Motor neuron (in vitro differentiated cells): ENCODE results near the gene CKB. TPM values are rescaled to one million over a fixed set of nuclear protein-coding genes. Genes with fewer than 3 reads are reported as not detected.

Experiments used
- ATAC-seq, 8 experiments: fragments of 200-7000 bp; cut with Tn5 transposase; replicated peaks in 6 of 8; 2 replicates each; pipeline ENCODE4 v1.8.0; 2021; ENCODE audit warnings: mild to moderate bottlenecking in 8 of 8, moderate library complexity in 8 of 8
- H3K27ac ChIP-seq, 2 donors: fragments of 250-450 bp; sonication (Bioruptor Pico); 2 replicates each; pipeline ENCODE4 v1.9.0; 2021; ENCODE audit warnings: antibody characterized with exemption in 2 of 2, mild to moderate bottlenecking in 2 of 2, moderate library complexity in 1 of 2
- H3K4me1 ChIP-seq, 2 donors: fragments of 250-450 bp; sonication (Bioruptor Pico); replicated peaks in 1 of 2; 2 replicates each; pipeline ENCODE4 v1.6.1; 2021; ENCODE audit warnings: antibody characterized with exemption in 2 of 2, mild to moderate bottlenecking in 2 of 2, moderate library complexity in 1 of 2
- H3K4me3 ChIP-seq, 5 donors: fragments of 250-450 bp; sonication (Bioruptor Pico); 2 replicates each; pipeline ENCODE4 v1.9.0; 2021; ENCODE audit warnings: antibody characterized with exemption in 5 of 5, mild to moderate bottlenecking in 5 of 5, moderate library complexity in 4 of 5
- WGBS, 10 experiments: fragments of 450-650 bp; shearing (Covaris generic); methylation state at CpG; one replicate each; pipeline ENCODE4 v1.0.0; 2022; 5-methylcytosine and 5-hydroxymethylcytosine counted together
- in situ Hi-C, 9 experiments: fragments of 400-800 bp; cut with MboI; loops; one replicate each; pipeline ENCODE4 v1.15.0; 2021; ENCODE audit warnings: low sequenced_read_pairs in 9 of 9, low pct_unique_long_range_greater_than_20kb in 2 of 9; ENCODE audit not compliant: unreplicated experiment in 9 of 9
- total RNA-seq, 8 experiments: library from RNA; unstranded; fragments of 300-600 nt; gene quantifications; 2 replicates each; pipeline versions ENCODE4 v1.2.3 to v1.2.4, GENCODE V29; 2022

CKB gene
- total RNA-seq: 1,000 to 10,000 TPM in 1 of 8 experiments, 100 to 1,000 TPM in 6, 10 to 100 TPM in 1; 37.4 to 1,622 (median 346) TPM

DNA sequence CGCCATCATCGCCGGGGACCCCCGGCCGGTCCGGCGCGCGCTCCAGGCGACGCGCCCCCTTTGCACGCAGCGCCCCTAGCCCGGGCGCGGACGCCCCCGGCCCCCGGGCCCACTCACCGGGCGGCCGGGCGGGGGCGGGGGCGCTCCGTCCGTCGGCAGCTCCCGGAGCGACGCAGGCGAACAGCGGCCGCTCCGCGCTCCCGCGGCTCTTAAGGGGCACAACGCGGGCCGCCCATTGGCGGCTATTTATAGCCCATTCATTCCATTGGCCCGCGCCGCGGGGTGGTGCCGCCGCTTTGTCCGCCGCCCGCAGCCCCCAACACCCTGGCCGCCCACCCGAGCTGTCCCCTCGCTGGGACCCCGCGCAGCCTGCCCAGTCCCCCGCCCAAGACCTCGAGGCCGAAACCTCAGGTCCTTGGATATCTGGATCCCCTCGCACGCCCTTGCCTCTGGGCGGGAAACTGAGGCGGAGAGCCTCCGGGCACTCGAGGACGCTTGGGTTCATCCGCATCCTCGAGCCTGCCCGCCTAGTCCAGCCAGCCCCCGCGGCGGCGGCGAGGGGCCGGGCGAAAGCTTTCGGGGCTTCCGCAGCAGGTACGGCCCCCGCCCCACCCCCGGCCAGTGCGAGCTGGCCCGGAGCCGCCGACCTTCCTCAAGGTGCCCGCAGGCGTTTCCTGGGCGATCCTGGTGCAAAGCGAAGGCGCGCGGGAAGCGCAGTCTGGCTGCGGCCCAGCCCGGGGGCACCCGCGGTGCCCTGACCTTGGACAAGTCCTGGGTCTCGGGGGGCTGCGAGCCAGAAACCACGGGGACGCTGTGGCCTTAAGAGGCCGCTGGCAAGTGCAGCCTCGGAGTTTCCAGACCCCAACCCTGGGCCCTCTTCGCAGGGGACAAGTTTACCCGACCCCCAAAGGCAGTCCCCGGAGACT is at the start of gene CKB:
Gene CKB (minus strand): TSS at position 182 of the 926 bp plus-strand sequence. CDS start 337 bp downstream, outside the sequence.
- in situ Hi-C loops: no loop called here
- H3K27ac ChIP-seq: peak within 1 kb of the TSS; percentile 85 to 94
- peaks cover 23 to 36% of the 10 kb centered on the region in 2 donors for H3K4me1 ChIP-seq
- H3K4me3 ChIP-seq: peak within 1 kb of the TSS; percentile 60 to 78 (median 71)
- 0 to 58% (median 4%) methylated on average over 2 to 9 of the region's 107 CpGs; no CpG with 5 or more reads in 5 of the 10 experiments for WGBS, 10 experiments
- ATAC-seq: peak; percentile 8 to 63 (median 34)

GRCh38 chr14:103569408-103569807 is 46.8 kb upstream of the CKB start:
- in situ Hi-C loops: no loop called here
- peak overlapping the region; percentile 62 to 68 for H3K27ac ChIP-seq
- 14 to 94% (median 54%) methylated on average over 1 to 8 of the region's 11 CpGs; no CpG with 5 or more reads in 2 of the 10 experiments for WGBS, 10 experiments
- peak overlapping the region in 1 of 5 donors; percentile 5 for H3K4me3 ChIP-seq
- ATAC-seq: peak in 5 of 8 experiments; percentile 6 to 52 (median 40)
- peaks cover 7 to 10% of the 10 kb centered on the region in 2 donors for H3K4me1 ChIP-seq

- Histone ChIP-seq H3K27ac (peak overlapping the region; percentile 62 to 68), H3K4me1 (peaks cover 7 to 13% of the 10 kb centered on the region in 2 donors), H3K4me3 (peak overlapping the region in 2 of 5 donors; percentile 1 to 5)
- 0 to 35% (median 7%) methylated on average over 1 to 8 of the region's 8 CpGs; no CpG with 5 or more reads in 3 of the 10 experiments for WGBS, 10 experiments
- peak; percentile 72 to 95 (median 86) for ATAC-seq
- in situ Hi-C loops: no loop called here
Observed at GRCh38 chr14:103568952-103569351, 46.3 kb upstream of the CKB start.

DNA sequence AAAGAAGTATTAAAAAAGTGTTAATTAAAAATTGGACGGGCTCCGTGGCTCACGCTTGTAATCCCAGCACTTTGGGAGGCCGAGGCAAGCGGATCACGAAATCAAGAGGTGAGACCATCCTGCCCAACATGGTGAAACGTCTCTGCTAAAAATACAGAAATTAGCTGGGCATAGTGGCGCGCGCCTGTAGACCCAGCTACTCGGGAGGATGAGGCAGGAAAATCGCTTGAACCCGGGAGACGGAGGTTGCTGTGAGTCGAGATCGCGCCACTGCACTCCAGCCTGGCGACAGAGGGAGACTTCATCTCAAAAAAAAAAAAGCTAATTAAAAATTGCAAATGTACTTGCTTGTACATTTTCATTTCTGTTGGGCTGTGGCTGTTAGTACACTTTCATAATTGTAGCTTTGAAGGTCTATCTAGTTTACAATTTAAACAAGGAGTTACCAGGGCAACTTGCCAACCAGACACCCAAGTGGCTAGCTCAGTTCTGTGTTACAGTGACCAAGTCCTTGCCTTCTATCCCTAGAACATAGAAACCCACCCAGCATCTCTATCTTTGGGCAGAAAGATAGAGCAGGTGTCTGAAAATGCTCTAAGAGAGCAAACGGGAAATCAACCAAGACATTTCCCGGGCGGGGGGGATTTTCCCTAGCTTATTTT is 41.3 kb upstream of the CKB start:
- no peak overlapping the region for H3K27ac ChIP-seq
- H3K4me3 ChIP-seq: peak overlapping the region; percentile 55 to 100 (median 93)
- in situ Hi-C loops: no loop called here
- 44 to 80% (median 63%) methylated on average over 2 to 17 of the region's 21 CpGs; no CpG with 5 or more reads in 1 of the 10 experiments for WGBS, 10 experiments
- peaks cover 13 to 28% of the 10 kb centered on the region in 2 donors for H3K4me1 ChIP-seq
- peak in 1 of 8 experiments; percentile 9 for ATAC-seq

GRCh38 chr14:103563226-103563620 is 40.6 kb upstream of the CKB start:
- 0 to 10% (median 0%) methylated on average over 1 to 22 of the region's 22 CpGs for WGBS, 10 experiments
- in situ Hi-C loops: no loop called here
- H3K27ac ChIP-seq: peak overlapping the region; percentile 97 to 99
- ATAC-seq: no peak
- peaks cover 13 to 32% of the 10 kb centered on the region in 2 donors for H3K4me1 ChIP-seq
- peak overlapping the region; percentile 55 to 100 (median 93) for H3K4me3 ChIP-seq

DNA sequence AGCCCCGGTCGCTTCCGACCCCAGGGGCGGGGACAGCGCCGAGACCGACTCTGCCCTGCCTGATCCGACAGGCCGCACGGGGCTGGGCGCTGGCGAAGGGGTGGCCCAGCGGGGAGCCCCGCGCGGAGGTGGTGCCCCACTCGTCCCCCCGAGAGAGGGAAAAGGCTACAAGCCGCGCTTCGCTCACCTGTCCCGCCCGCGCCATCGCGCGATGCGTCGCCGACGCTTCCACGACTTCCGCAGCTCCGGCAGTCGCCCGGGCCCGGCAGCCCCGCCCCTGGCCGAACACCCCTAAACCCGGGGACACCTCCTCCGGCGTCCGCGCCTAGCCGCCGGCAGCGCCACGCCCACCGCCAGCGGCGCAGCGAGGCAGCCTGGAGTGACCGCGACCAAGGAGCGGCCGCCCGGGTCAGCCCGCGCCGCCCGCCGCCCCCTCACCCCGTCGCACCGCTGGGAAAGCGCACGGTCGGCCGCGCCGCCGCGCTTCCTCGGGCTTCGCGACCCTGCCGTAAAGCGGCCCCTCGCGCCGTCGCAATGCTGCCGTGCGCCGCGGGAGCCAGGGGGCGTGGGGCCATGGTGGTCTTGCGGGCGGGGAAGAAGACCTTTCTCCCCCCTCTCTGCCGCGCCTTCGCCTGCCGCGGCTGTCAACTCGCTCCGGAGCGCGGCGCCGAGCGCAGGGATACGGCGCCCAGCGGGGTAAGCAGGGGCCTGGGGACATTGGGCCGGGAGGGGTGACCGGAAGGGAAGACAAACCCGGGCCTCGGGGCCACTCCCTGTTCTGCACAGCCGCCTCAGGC is 40.0 kb upstream of the CKB start, which contains the start of the genes BAG5 and COA8:
Gene BAG5 (minus strand): TSS at position 229 of the 797 bp plus-strand sequence. CDS start 1,493 bp downstream, outside the sequence.
Gene COA8 (plus strand): TSS at position 532 of the 797 bp plus-strand sequence. CDS start 42 bp downstream, at position 574.
- Histone ChIP-seq H3K4me1 (peaks cover 13 to 38% of the 10 kb centered on the region in 2 donors), H3K27ac (peak within 1 kb of the TSS; percentile 97 to 99), H3K4me3 (peak within 1 kb of the TSS; percentile 55 to 100 (median 93))
- WGBS, 10 experiments: 0 to 2% (median 0%) methylated on average over 1 to 15 of the region's 109 CpGs; no CpG with 5 or more reads in 7 of the 10 experiments
- in situ Hi-C loops: no loop called here
- peak; percentile 58 to 90 (median 82) for ATAC-seq

DNA sequence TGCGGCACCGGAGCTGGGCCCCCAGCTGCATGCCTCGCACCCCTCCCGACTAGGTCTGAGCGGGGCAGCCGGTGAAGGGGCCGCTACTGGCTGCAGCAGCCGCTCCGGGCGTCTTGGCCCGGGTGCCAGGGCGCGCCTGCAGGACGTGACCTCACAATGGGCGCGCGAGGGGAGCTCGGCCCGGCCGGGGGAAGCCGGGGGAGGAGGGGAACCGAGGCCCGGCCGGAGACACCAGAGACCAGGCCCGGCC is 39.5 kb upstream of the CKB start:
- Histone ChIP-seq H3K4me3 (peak overlapping the region; percentile 55 to 100 (median 93)), H3K4me1 (peaks cover 15 to 43% of the 10 kb centered on the region in 2 donors), H3K27ac (peak overlapping the region; percentile 97 to 99)
- 7% methylated on average over 3 of the region's 25 CpGs; no CpG with 5 or more reads in 9 of the 10 experiments for WGBS, 10 experiments
- in situ Hi-C loops: no loop called here
- ATAC-seq: peak in 3 of 8 experiments; percentile 64 to 76 (median 68)

GRCh38 chr14:103561381-103562178 is 39.0 kb upstream of the CKB start:
- in situ Hi-C loops: no loop called here
- Histone ChIP-seq H3K27ac (peak overlapping the region; percentile 97 to 99), H3K4me3 (peak overlapping the region; percentile 55 to 100 (median 93)), H3K4me1 (peaks cover 16 to 49% of the 10 kb centered on the region in 2 donors)
- ATAC-seq: peak; percentile 11 to 53 (median 24)
- WGBS, 10 experiments: 0 to 14% (median 3%) methylated on average over 1 to 21 of the region's 36 CpGs

GRCh38 chr14:103560691-103561090 is 38.1 kb upstream of the CKB start:
- Histone ChIP-seq H3K27ac (no peak overlapping the region), H3K4me3 (peak overlapping the region in 3 of 5 donors; percentile 75 to 100 (median 93))

DNA sequence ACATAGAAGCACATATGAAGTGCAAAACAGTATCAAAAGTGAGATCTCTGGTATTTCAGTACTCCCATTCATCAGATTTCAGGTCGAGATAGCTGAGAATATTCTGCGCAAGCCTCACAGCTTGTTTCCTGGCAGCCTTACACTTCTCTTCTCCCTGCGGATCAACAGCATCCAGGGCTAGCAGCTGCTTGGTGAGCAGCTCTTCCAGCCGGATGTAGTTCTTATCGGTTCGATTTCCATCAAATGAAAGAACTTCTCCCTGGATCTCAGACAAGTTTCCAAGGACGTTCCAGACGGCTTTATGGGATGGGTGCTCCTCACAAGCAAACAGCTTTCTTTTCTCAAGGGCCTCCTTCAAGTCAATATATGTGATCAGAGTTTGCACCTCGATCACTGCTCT is 37.1 kb upstream of the CKB start:
- ATAC-seq: no peak
- in situ Hi-C loops: no loop called here
- no peak overlapping the region for H3K4me3 ChIP-seq
- H3K27ac ChIP-seq: no peak overlapping the region
- peaks cover 16 to 49% of the 10 kb centered on the region in 2 donors for H3K4me1 ChIP-seq
- WGBS, 10 experiments: 60 to 100% (median 91%) methylated on average over 1 to 9 of the region's 9 CpGs

More at GRCh38 chr14:103560691-103561090, 38.1 kb upstream of the CKB start:
- no peak for ATAC-seq
- H3K4me1 ChIP-seq: peaks cover 16 to 49% of the 10 kb centered on the region in 2 donors
- 43 to 100% (median 83%) methylated on average over 2 to 8 of the region's 8 CpGs for WGBS, 10 experiments
- in situ Hi-C loops: no loop called here

GRCh38 chr14:103558071-103558882 is 35.6 kb upstream of the CKB start:
- no peak overlapping the region for H3K27ac ChIP-seq
- peaks cover 16 to 44% of the 10 kb centered on the region in 2 donors for H3K4me1 ChIP-seq
- no peak for ATAC-seq
- 52 to 94% (median 84%) methylated on average over 3 to 12 of the region's 16 CpGs; no CpG with 5 or more reads in 2 of the 10 experiments for WGBS, 10 experiments
- in situ Hi-C loops: no loop called here
- H3K4me3 ChIP-seq: no peak overlapping the region
